ENCODE measurements around the gene BBS12.

Gene BBS12

GRCh38 chr4:122732329-122733026 lies at the start of gene BBS12:
TSS of gene BBS12 (plus strand) at chr4:122732704. CDS start at chr4:122741893, 9,189 bp downstream.
- peak within 1 kb of the TSS; percentile 94 for H3K4me3 ChIP-seq (ENCODE audit: low read length)
- peak; percentile 99 for DNase-seq (ENCODE audit: low read depth)
- peak; percentile 45 for TF ChIP-seq CTCF (IDR thresholded peaks at IDR 0.05; ENCODE audit: insufficient read depth, low read depth, low read length, missing control alignments)

- no peak overlapping the region for H3K4me3 ChIP-seq (ENCODE audit: low read length)
- no peak for TF ChIP-seq CTCF (IDR thresholded peaks at IDR 0.05; ENCODE audit: insufficient read depth, low read depth, low read length, missing control alignments)
- no peak for DNase-seq (ENCODE audit: low read depth)
Observed at GRCh38 chr4:122686691-122687090, 45.8 kb upstream of the BBS12 start.

- TF ChIP-seq CTCF (IDR thresholded peaks at IDR 0.05; ENCODE audit: insufficient read depth, low read depth, low read length, missing control alignments), result no peak
- DNase-seq (ENCODE audit: low read depth), result no peak
- no peak overlapping the region for H3K4me3 ChIP-seq (ENCODE audit: low read length)
Observed at GRCh38 chr4:122687531-122688061, 44.9 kb upstream of the BBS12 start.

- no peak overlapping the region for H3K4me3 ChIP-seq (ENCODE audit: low read length)
- DNase-seq (ENCODE audit: low read depth), result no peak
- TF ChIP-seq CTCF (IDR thresholded peaks at IDR 0.05; ENCODE audit: insufficient read depth, low read depth, low read length, missing control alignments), result no peak
Observed at GRCh38 chr4:122688529-122689140, 43.9 kb upstream of the BBS12 start.

- H3K4me3 ChIP-seq (ENCODE audit: low read length), result no peak overlapping the region
- TF ChIP-seq CTCF (IDR thresholded peaks at IDR 0.05; ENCODE audit: insufficient read depth, low read depth, low read length, missing control alignments), result no peak
- DNase-seq (ENCODE audit: low read depth), result no peak
Observed at GRCh38 chr4:122689972-122690371, 42.5 kb upstream of the BBS12 start.

- H3K4me3 ChIP-seq (ENCODE audit: low read length), result no peak overlapping the region
- no peak for TF ChIP-seq CTCF (IDR thresholded peaks at IDR 0.05; ENCODE audit: insufficient read depth, low read depth, low read length, missing control alignments)
Observed at GRCh38 chr4:122691988-122692387, 40.5 kb upstream of the BBS12 start.

More at GRCh38 chr4:122691988-122692387, 40.5 kb upstream of the BBS12 start:
- DNase-seq (ENCODE audit: low read depth), result no peak

Data from epithelial cell of esophagus (primary cell).